Right lobe of liver (tissue), 6 donors: ENCODE data around the gene FBXW11. TPM values are rescaled to one million over a fixed set of nuclear protein-coding genes. Genes with fewer than 3 reads are reported as not detected.

Experiments used
- ATAC-seq, 4 donors: fragments of 200-7000 bp; cut with Tn5 transposase; one replicate each; pipeline ENCODE4 v1.9.1; 2020; ENCODE audit warnings: mild to moderate bottlenecking in 4 of 4, moderate library complexity in 4 of 4
- DNase-seq, 3 donors: peaks; one replicate each; pipeline ENCODE4 v3.0.0-alpha.2; 2020
- H3K27ac ChIP-seq, 3 donors: fragments of 200-600 bp; one replicate each; pipeline ENCODE4 v1.8.0; 2022
- H3K27me3 ChIP-seq, 2 donors: fragments of 200-600 bp; one replicate each; pipeline ENCODE4 v1.8.0; 2022
- H3K36me3 ChIP-seq, 4 donors: fragments of 200-600 bp; sonication (generic) in 1 of 4; one replicate each; pipeline versions ENCODE4 v1.5.1 to v1.8.0; 2017 to 2022; ENCODE audit warnings: control low read depth in 1 of 4
- H3K4me1 ChIP-seq, 4 donors: fragments of 200-600 bp; sonication (generic) in 1 of 4; one replicate each; pipeline versions ENCODE4 v1.5.1 to v1.8.0; 2017 to 2022; ENCODE audit warnings: control low read depth in 1 of 4
- H3K4me3 ChIP-seq, 3 donors: fragments of 200-600 bp; one replicate each; pipeline ENCODE4 v1.8.0; 2022
- H3K9me3 ChIP-seq, 4 donors: fragments of 200-600 bp; sonication (generic) in 1 of 4; one replicate each; pipeline versions ENCODE4 v1.5.1 to v1.8.0; 2017 to 2022; ENCODE audit warnings: control low read depth in 1 of 4
- POLR2A ChIP-seq: fragments of 450-650 bp; IDR thresholded peaks from one replicate; pipeline ENCODE4 v1.6.1; 2017; ENCODE audit warnings: antibody characterized with exemption, mild to moderate bottlenecking
- WGBS: methylation state at CpG from one replicate; pipeline ENCODE4 v1.1.6; 2018; ENCODE audit warnings: low coverage, low lambda C conversion rate; ENCODE audit not compliant: insufficient coverage; ENCODE audit errors: missing lambda C conversion rate; 5-methylcytosine and 5-hydroxymethylcytosine counted together
- intact Hi-C, 2 donors: fragments of 100-400 bp; cut with DNase I; formaldehyde crosslinking; loops; one replicate each; pipeline versions ENCODE4 v1.11.2 to v1.14.1; 2022
- total RNA-seq, 6 experiments: library from RNA; depleted of rRNA in 2 of 6; stranded (reverse); fragments of >200 nt in 2 of 6; fragmentation: NEBNext Ultra II Directional in 3 of 6; extraction: Animal tissue kit (Norgen Biotek cat#: 25700) in 3 of 6; gene quantifications; one replicate each; pipeline versions ENCODE4 v1.1.0 to v1.2.4, GENCODE V29; 2016 to 2023
- TF ChIP-seq, protein P1 (sequence below), 4 donors: fragments of 200-600 bp in 3 of 4; fragments of 450-650 bp in 1 of 4; IDR thresholded peaks; one replicate each; pipeline versions ENCODE4 v1.5.1 to v1.8.0; 2016 to 2022; ENCODE audit warnings: antibody characterized with exemption in 4 of 4, mild to moderate bottlenecking in 2 of 4
- donor health status: DM: no; HTN: yes; CAD: no.
- donor health status: DM: no; HTN: no; CAD: no.
- donor health status: DM: no; HTN: no; CAD: no.
- donor health status: DM: no; HTN: yes; CAD: no.
- donor health status: DM: no; HTN: yes; CAD: no.

Gene FBXW11
- total RNA-seq, 6 experiments from 2014 or later = 19.9 to 35.9 (median 28.4) TPM

DNA sequence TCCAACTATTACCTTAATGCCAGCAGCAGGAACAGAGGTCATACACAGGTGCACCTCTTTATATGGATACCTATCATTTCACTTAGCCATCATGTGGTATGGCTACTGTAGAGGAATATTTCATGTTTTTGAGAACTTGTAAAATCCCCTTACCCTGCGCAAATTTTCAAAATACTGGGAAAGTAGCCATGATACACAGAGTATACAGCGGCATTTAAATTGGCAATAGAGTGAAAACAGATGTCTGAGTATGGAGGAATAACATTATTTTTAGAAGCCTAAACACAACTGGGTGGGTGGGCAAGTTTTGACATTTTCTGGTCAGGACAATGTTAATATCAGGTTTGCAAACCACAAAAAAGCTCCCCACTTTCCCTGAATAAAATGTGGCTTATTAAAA lies 111.4 kb downstream of the FBXW11 start:
- DNase-seq = no peak
- Histone ChIP-seq H3K36me3 (peaks cover 0 to 2% (median 0%) of the 10 kb centered on the region in 4 donors), H3K27ac (no peak overlapping the region), H3K4me1 (peaks cover 0 to 19% (median 0%) of the 10 kb centered on the region in 4 donors), H3K4me3 (no peak overlapping the region), H3K9me3 (no peaks in the 10 kb centered on the region), H3K27me3 (no peaks in the 10 kb centered on the region)
- ATAC-seq = no peak
- intact Hi-C loops = no loop called here
- 92% methylated on average over 2 of the region's 2 CpGs for WGBS
- no peak for TF ChIP-seq POLR2A
- TF ChIP-seq, protein P1, sequence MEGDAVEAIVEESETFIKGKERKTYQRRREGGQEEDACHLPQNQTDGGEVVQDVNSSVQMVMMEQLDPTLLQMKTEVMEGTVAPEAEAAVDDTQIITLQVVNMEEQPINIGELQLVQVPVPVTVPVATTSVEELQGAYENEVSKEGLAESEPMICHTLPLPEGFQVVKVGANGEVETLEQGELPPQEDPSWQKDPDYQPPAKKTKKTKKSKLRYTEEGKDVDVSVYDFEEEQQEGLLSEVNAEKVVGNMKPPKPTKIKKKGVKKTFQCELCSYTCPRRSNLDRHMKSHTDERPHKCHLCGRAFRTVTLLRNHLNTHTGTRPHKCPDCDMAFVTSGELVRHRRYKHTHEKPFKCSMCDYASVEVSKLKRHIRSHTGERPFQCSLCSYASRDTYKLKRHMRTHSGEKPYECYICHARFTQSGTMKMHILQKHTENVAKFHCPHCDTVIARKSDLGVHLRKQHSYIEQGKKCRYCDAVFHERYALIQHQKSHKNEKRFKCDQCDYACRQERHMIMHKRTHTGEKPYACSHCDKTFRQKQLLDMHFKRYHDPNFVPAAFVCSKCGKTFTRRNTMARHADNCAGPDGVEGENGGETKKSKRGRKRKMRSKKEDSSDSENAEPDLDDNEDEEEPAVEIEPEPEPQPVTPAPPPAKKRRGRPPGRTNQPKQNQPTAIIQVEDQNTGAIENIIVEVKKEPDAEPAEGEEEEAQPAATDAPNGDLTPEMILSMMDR (IDR thresholded peaks at IDR 0.05) = no peak

DNA sequence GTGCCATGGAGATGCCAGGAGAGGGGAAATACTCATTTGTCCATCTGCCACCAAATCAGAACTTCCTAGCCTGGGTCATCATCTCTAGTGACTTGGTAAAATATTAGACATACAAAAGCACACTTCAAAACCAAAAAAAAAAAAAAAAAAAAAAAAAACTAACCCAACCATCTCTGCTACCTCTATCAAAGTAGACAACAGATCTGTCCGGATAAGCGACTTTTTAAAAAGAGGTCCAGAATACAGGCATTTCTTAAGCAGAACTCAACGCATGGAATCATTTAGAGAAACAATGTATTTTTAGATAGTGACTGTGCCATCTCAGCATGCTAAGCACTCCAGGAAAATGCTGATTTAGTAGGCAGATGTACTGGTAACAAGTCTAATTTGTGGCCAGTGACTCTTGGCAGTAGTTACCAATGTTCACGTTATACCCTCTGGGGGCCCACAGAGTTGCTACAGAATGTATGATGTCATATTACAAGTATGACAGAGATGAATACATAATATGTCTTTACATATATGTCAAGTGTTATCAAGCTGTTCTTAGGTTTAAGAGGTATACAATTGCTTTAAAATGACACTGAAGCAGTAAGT lies 113.0 kb downstream of the FBXW11 start:
- H3K4me3 ChIP-seq = no peak overlapping the region
- H3K27ac ChIP-seq = no peak overlapping the region
- no peaks in the 10 kb centered on the region for H3K9me3 ChIP-seq
- H3K27me3 ChIP-seq = no peaks in the 10 kb centered on the region
- H3K36me3 ChIP-seq = peaks cover 0 to 2% (median 0%) of the 10 kb centered on the region in 4 donors
- peaks cover 0 to 19% (median 0%) of the 10 kb centered on the region in 4 donors for H3K4me1 ChIP-seq
- TF ChIP-seq, protein P1 (IDR thresholded peaks at IDR 0.05) = no peak
- TF ChIP-seq POLR2A = no peak
- DNase-seq (no peak), ATAC-seq (no peak)
- 89% methylated on average over 4 of the region's 4 CpGs for WGBS
- intact Hi-C loops = no loop called here

DNA sequence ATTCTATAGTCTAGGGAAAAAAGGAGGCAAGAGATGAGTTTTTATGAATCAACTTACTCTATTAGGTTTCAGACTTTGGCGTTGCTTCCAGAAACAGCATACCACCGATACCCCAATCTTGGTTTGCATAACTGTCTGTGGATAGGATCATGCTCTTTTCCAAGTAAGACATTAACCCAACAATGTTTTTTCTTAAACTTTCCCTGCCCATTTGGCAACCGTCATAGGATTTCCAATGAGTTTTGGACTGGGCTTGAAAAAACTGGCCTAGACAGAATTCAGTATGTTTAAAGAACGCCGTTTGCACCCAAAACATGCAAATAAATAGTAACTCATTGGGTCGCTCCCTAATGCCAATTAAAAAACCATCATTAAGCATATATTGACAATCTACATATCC lies 114.8 kb downstream of the FBXW11 start:
- peaks cover 0 to 19% (median 0%) of the 10 kb centered on the region in 4 donors for H3K4me1 ChIP-seq
- no peak overlapping the region for H3K4me3 ChIP-seq
- TF ChIP-seq POLR2A = no peak
- TF ChIP-seq, protein P1 (IDR thresholded peaks at IDR 0.05) = no peak
- intact Hi-C loops = no loop called here
- H3K36me3 ChIP-seq = no peaks in the 10 kb centered on the region
- H3K27ac ChIP-seq = no peak overlapping the region
- no peaks in the 10 kb centered on the region for H3K27me3 ChIP-seq
- WGBS = 25% methylated on average over 6 of the region's 6 CpGs
- no peaks in the 10 kb centered on the region for H3K9me3 ChIP-seq
- peak; percentile 58 to 82 (median 66) for ATAC-seq
- no peak for DNase-seq

DNA sequence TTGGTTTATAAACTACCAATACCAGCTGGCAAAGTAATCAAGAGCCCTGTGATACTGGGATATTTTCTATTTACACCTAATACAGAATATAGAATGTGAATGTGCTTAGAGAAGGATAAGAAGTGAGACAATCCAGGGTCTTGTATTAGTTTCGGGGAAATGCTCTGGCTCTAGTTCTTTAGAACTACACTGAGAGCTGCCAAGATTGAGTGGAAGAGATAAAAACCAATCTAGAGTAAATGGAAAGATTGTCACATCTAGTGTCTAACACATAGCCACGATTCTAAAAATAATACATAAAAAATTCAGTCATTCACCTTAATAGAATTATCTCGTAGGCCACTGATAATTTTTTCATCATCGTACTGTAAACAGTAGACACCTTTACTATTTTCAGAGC lies 115.3 kb downstream of the FBXW11 start:
- DNase-seq (no peak), ATAC-seq (peak in 1 of 4 donors; percentile 42)
- Histone ChIP-seq H3K9me3 (no peaks in the 10 kb centered on the region), H3K27me3 (no peaks in the 10 kb centered on the region), H3K4me1 (peaks cover 0 to 19% (median 0%) of the 10 kb centered on the region in 4 donors), H3K4me3 (no peak overlapping the region), H3K36me3 (no peaks in the 10 kb centered on the region), H3K27ac (no peak overlapping the region)
- 65% methylated on average over 4 of the region's 4 CpGs for WGBS
- TF ChIP-seq, protein P1 (IDR thresholded peaks at IDR 0.05) = no peak
- TF ChIP-seq POLR2A = no peak
- intact Hi-C loops = no loop called here
